Gastroesophageal sphincter (tissue), 4 donors: ENCODE results near the gene C3AR1. TPM values are rescaled to one million over a fixed set of nuclear protein-coding genes. Genes with fewer than 3 reads are reported as not detected.
"Not testable (repeated sequence)": the region's sequence is repeated elsewhere in the genome, so short reads cannot be mapped to it uniquely, and the experiment has no call there.

ENCODE experiments used
- ATAC-seq: fragments of 150-250 bp; one replicate; pipeline ENCODE4 v1.9.1; 2016; ENCODE audit warnings: mild to moderate bottlenecking, moderate library complexity
- H3K27ac ChIP-seq, 4 donors: fragments of 200-600 bp; sonication (generic) in 3 of 4; 1 replicate in 3 of 4; 2 replicates in 1 of 4; pipeline ENCODE4 v1.5.1; 2016 to 2019
- H3K27me3 ChIP-seq: fragments of 200-600 bp; sonication (generic); one replicate; pipeline ENCODE4 v1.5.1; 2019
- H3K36me3 ChIP-seq, 2 donors: fragments of 200-600 bp; sonication (generic); one replicate each; pipeline ENCODE4 v1.5.1; 2019; ENCODE audit warnings: control low read depth in 1 of 2
- H3K4me1 ChIP-seq, 3 donors: fragments of 200-600 bp; sonication (generic); 1 replicate in 2 of 3; 2 replicates in 1 of 3; pipeline ENCODE4 v1.5.1; 2016 to 2019; ENCODE audit warnings: control low read depth in 2 of 3
- H3K4me3 ChIP-seq, 2 donors: fragments of 200-600 bp; sonication (generic); one replicate each; pipeline ENCODE4 v1.5.1; 2019; ENCODE audit warnings: mild to moderate bottlenecking in 1 of 2, moderate library complexity in 1 of 2
- H3K9me3 ChIP-seq, 3 donors: fragments of 200-600 bp; sonication (generic); one replicate each; pipeline ENCODE4 v1.5.1; 2017 to 2019; ENCODE audit warnings: control low read depth in 2 of 3
- EP300 ChIP-seq: sonication (generic); formaldehyde crosslinking; IDR thresholded peaks from one replicate; pipeline ENCODE4 v1.6.1; 2017; ENCODE audit warnings: antibody characterized with exemption, mild to moderate bottlenecking
- POLR2A ChIP-seq, 2 donors: fragments of 450-650 bp; IDR thresholded peaks; one replicate each; pipeline ENCODE4 v1.6.1; 2017; ENCODE audit warnings: antibody characterized with exemption in 2 of 2, mild to moderate bottlenecking in 2 of 2, moderate library complexity in 1 of 2
- POLR2AphosphoS5 ChIP-seq: sonication (generic); formaldehyde crosslinking; IDR thresholded peaks from one replicate; pipeline ENCODE4 v1.6.1; 2017; ENCODE audit warnings: antibody characterized with exemption
- WGBS, 2 donors: methylation state at CpG; one replicate each; pipeline ENCODE4 v1.1.5; 2018; ENCODE audit warnings: low coverage in 1 of 2; 5-methylcytosine and 5-hydroxymethylcytosine counted together
- total RNA-seq, 4 donors: library from RNA; depleted of rRNA; stranded (reverse); fragments of >200 nt; gene quantifications; one replicate each; pipeline ENCODE4 v1.1.0, GENCODE V29; 2016
- TF ChIP-seq, protein P1 (sequence below), 4 experiments: fragments of 200-600 bp in 2 of 4; fragments of 450-650 bp in 2 of 4; sonication (generic) in 1 of 4; IDR thresholded peaks; one replicate each; pipeline ENCODE4 v1.5.1; 2017 to 2019; ENCODE audit warnings: antibody characterized with exemption in 4 of 4, mild to moderate bottlenecking in 2 of 4, moderate library complexity in 2 of 4

Gene C3AR1
- total RNA-seq, 4 donors from 2014 or later: 1.6 to 16.7 (median 7.6) TPM

DNA sequence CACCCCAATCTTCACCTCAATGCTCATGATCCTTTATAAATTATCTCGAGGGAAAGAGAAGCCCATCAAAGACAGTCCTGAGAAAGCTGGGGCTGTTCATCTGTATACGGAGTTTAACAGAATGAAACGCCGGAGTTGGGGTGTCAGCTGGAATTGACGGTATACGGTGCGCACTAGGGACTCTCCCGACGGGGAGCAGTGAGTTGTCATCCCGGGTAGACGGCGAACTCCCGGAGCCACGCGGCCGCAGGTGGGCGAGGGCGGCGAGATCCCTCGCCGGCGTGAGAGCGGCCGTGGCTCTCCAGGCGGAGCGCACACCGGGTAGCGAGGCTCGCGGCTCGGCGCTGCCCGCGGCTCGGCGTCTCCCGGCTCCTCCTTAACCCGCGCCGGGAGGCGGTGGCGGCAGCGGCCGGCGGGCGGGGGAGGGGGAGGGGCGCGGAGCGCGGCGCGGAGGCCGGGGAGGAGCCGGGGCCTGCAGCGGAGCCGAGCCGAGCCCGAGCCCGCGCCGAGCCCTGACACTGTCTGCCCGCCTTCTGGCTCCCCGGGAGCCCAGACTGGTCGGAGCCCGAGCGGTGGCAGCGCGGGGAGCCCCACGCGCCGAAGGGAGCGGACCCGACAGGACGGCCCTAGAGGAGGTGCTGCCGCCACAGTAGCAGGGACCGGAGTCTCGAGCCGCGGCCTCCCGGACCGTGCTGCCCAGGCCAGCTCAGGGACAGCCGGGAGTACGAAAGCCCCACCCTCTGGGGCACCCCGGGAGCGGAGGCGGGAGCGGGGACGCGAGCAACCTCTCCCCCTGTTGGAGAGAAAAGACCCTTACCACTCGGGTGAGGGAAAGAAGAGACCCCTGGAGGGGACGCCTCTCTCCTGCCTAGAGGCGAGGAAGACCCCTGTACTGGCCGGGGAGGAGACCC is 33.7 kb downstream of the C3AR1 start, which contains the start of gene FOXJ2:
Gene FOXJ2 (plus strand): TSS at position 475 of the 911 bp plus-strand sequence. CDS start 7,117 bp downstream, outside the sequence.
- 0% methylated on average over 1 to 6 of the region's 93 CpGs for WGBS, 2 donors
- peaks cover 11 to 54% (median 30%) of the 10 kb centered on the region in 3 donors for H3K4me1 ChIP-seq
- peak; percentile 97 for ATAC-seq

DNA sequence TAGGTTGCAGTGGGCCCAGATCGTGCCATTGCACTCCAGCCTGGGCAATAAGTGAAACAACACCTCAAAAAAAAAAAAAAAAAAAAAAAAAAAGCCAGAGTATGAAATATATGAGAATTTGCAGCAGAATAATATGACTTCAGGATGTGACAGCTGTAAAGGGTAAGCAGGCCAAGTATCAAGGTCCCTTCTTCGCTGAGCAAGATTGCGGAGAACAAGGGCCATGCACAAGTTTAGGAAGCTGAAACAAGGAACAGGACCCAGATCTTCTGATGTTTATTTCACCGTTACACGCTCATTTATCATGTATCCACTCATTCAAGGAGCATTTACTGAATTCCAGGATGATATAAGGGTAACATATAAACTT is 34.3 kb downstream of the C3AR1 start:
- Histone ChIP-seq H3K4me1 (peaks cover 5 to 48% (median 24%) of the 10 kb centered on the region in 3 donors), H3K27ac (peak overlapping the region; percentile 94 to 100 (median 98)), H3K9me3 (no peaks in the 10 kb centered on the region), H3K27me3 (no peaks in the 10 kb centered on the region), H3K36me3 (no peaks in the 10 kb centered on the region), H3K4me3 (peak overlapping the region; percentile 80 to 90)
- no peak for ATAC-seq
- WGBS, 2 donors: 14 to 22% methylated on average over 4 of the region's 5 CpGs
- TF ChIP-seq, protein P1, sequence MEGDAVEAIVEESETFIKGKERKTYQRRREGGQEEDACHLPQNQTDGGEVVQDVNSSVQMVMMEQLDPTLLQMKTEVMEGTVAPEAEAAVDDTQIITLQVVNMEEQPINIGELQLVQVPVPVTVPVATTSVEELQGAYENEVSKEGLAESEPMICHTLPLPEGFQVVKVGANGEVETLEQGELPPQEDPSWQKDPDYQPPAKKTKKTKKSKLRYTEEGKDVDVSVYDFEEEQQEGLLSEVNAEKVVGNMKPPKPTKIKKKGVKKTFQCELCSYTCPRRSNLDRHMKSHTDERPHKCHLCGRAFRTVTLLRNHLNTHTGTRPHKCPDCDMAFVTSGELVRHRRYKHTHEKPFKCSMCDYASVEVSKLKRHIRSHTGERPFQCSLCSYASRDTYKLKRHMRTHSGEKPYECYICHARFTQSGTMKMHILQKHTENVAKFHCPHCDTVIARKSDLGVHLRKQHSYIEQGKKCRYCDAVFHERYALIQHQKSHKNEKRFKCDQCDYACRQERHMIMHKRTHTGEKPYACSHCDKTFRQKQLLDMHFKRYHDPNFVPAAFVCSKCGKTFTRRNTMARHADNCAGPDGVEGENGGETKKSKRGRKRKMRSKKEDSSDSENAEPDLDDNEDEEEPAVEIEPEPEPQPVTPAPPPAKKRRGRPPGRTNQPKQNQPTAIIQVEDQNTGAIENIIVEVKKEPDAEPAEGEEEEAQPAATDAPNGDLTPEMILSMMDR (IDR thresholded peaks at IDR 0.05): no peak
- TF ChIP-seq POLR2AphosphoS5 (no peak), EP300 (no peak), POLR2A (IDR thresholded peaks at IDR 0.05) (no peak)

More for the DNA sequence above, 33.7 kb downstream of the C3AR1 start, which contains the start of gene FOXJ2:
- peak within 1 kb of the TSS; percentile 80 to 90 for H3K4me3 ChIP-seq
- no peaks in the 10 kb centered on the region for H3K27me3 ChIP-seq
- no peaks in the 10 kb centered on the region for H3K9me3 ChIP-seq
- peak within 1 kb of the TSS; percentile 94 to 100 (median 98) for H3K27ac ChIP-seq
- TF ChIP-seq, protein P1 (IDR thresholded peaks at IDR 0.05): no peak
- TF ChIP-seq POLR2AphosphoS5 (peak; percentile 63), POLR2A (IDR thresholded peaks at IDR 0.05) (peak; percentile 85 to 89), EP300 (no peak)
- H3K36me3 ChIP-seq: no peaks in the 10 kb centered on the region

DNA sequence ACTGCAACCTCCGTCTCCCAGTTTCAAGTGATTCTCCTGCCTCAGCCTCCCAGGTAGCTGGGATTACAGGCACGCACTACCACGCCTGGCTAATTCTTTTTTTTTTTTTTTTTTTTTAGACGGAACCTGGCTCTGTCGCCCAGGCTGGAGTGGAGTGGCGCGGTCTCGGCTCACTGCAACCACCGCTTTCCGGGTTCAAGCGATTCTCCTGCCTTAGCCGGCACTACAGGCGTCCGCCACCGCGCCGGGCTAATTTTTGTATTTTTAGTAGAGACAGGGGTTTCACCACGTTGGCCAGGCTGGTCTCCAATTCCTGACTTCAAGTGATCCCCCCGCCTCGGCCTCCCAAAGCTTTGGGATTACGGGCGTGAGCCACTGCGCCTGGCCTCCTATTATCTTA is 35.1 kb downstream of the C3AR1 start:
- ATAC-seq, H3K9me3 ChIP-seq, H3K27me3 ChIP-seq, H3K4me3 ChIP-seq, H3K36me3 ChIP-seq: not testable (repeated sequence)
- WGBS, 2 donors: 90 to 97% methylated on average over 4 to 20 of the region's 23 CpGs
- Histone ChIP-seq H3K4me1 (peaks cover 0 to 40% (median 17%) of the 10 kb centered on the region in 3 donors), H3K27ac (peak overlapping the region in 2 of 4 donors; percentile 99 to 100)

DNA sequence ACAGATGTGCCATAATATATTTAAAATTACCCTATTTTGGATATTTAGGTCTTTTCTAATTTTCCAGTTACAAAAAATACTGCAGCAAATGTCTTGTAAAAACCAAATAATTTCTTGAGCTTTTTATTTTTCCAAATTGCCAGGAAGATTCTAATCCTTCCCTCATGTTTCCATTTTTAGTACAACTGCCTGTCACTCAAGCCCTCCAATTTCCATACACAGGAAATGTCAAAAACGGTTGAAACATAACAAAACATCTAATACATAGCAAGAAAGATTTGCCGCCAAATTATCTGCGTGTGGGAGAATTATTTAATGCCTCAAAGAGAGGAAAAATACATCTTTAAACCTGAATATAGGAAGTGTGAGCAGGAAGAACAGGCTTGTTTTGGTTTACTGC is 36.0 kb downstream of the C3AR1 start:
- ATAC-seq: no peak
- no peak overlapping the region for H3K4me3 ChIP-seq
- no peak overlapping the region for H3K27ac ChIP-seq
- H3K9me3 ChIP-seq: no peaks in the 10 kb centered on the region
- WGBS, 2 donors: 69 to 83% methylated on average over 3 of the region's 3 CpGs
- peaks cover 0 to 36% (median 16%) of the 10 kb centered on the region in 3 donors for H3K4me1 ChIP-seq
- H3K36me3 ChIP-seq: no peaks in the 10 kb centered on the region
- H3K27me3 ChIP-seq: no peaks in the 10 kb centered on the region
- TF ChIP-seq, protein P1 (IDR thresholded peaks at IDR 0.05): no peak
- TF ChIP-seq POLR2A (IDR thresholded peaks at IDR 0.05) (no peak), POLR2AphosphoS5 (no peak), EP300 (no peak)

DNA sequence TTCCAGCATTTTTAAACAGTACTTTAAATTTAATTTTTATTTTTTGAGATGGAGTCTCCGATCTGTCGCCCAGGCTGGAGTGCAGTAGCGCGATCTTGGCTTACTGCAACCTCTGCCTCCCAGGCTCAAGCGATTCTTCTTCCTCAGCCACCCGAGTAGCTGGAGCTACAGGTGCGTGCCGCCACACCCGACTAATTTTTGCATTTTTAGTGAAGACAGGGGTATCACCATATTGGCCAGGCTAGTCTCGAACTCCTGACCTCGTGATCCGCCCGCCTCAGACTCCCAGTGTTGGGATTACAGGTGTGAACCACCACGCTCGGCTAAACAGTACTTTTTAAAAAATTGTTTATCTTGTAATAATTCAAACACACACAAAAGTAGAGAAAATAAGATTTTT is 37.9 kb downstream of the C3AR1 start:
- WGBS, 2 donors: 96 to 98% methylated on average over 8 to 13 of the region's 15 CpGs

More for the DNA sequence above, 37.9 kb downstream of the C3AR1 start:
- no peaks in the 10 kb centered on the region for H3K27me3 ChIP-seq
- no peak overlapping the region for H3K27ac ChIP-seq
- ATAC-seq: no peak
- no peak for TF ChIP-seq POLR2AphosphoS5
- no peak for TF ChIP-seq EP300
- no peak for TF ChIP-seq POLR2A (IDR thresholded peaks at IDR 0.05)
- TF ChIP-seq, protein P1 (IDR thresholded peaks at IDR 0.05): no peak
- no peak overlapping the region for H3K4me3 ChIP-seq
- H3K9me3 ChIP-seq: no peaks in the 10 kb centered on the region
- H3K4me1 ChIP-seq: peaks cover 0 to 17% (median 0%) of the 10 kb centered on the region in 3 donors
- no peaks in the 10 kb centered on the region for H3K36me3 ChIP-seq
